SK-N-SH (cell line): Measurements from ENCODE around the gene GLTPD2. TPM values are rescaled to one million over a fixed set of nuclear protein-coding genes. Genes with fewer than 3 reads are reported as not detected.

Experiments
- polyA plus RNA-seq, 3 experiments: library from polyadenylated mRNA; depleted of rRNA; stranded (reverse); fragments of >200 nt; gene quantifications; 2 replicates each; pipeline ENCODE4 v1.2.3, GENCODE V29; 2012

The GLTPD2 gene
- polyA plus RNA-seq, 1 of the 3 experiments (the other 2 are of a cell fraction) = not detected

Other genes with a start within 250 kb of the GLTPD2 start
- 74.7 and 93.0 TPM in 2 replicates for gene MYBBP1A, start 233.6 kb upstream of the GLTPD2 start, polyA plus RNA-seq (2012; rRNA removed)
- not detected in 2 replicates for gene GGT6, start 228.4 kb upstream of the GLTPD2 start, polyA plus RNA-seq (2012; rRNA removed)
- gene SMTNL2, start 204.4 kb upstream of the GLTPD2 start, polyA plus RNA-seq (2012; rRNA removed) = not detected in 2 replicates
- not detected in 2 replicates for gene ALOX15, start 147.3 kb upstream of the GLTPD2 start, polyA plus RNA-seq (2012; rRNA removed)
- gene PELP1, start 84.8 kb upstream of the GLTPD2 start, polyA plus RNA-seq (2012; rRNA removed) = 12.2 and 21.8 TPM in 2 replicates
- 17.3 and 24.6 TPM in 2 replicates for gene ARRB2, start 78.3 kb upstream of the GLTPD2 start, polyA plus RNA-seq (2012; rRNA removed)
- gene MED11, start 57.5 kb upstream of the GLTPD2 start, polyA plus RNA-seq (2012; rRNA removed) = 51.0 and 54.4 TPM in 2 replicates
- 0.06 and 0.08 TPM in 2 replicates for gene ZMYND15, start 49.1 kb upstream of the GLTPD2 start, polyA plus RNA-seq (2012; rRNA removed)
- 3.4 and 4.3 TPM in 2 replicates for gene CXCL16, start 49.0 kb upstream of the GLTPD2 start, polyA plus RNA-seq (2012; rRNA removed)
- not detected in 2 replicates for gene TM4SF5, start 17.1 kb upstream of the GLTPD2 start, polyA plus RNA-seq (2012; rRNA removed)
- 0.76 and 1.3 TPM in 2 replicates for gene VMO1, start 2.6 kb upstream of the GLTPD2 start, polyA plus RNA-seq (2012; rRNA removed)
- 325 and 331 TPM in 2 replicates for gene PSMB6, start 7.2 kb downstream of the GLTPD2 start, polyA plus RNA-seq (2012; rRNA removed)
- gene PLD2, start 18.2 kb downstream of the GLTPD2 start, polyA plus RNA-seq (2012; rRNA removed) = 42.5 and 49.2 TPM in 2 replicates
- gene MINK1, start 44.4 kb downstream of the GLTPD2 start, polyA plus RNA-seq (2012; rRNA removed) = 53.2 and 64.7 TPM in 2 replicates
- gene C17orf107, start 110.6 kb downstream of the GLTPD2 start, polyA plus RNA-seq (2012; rRNA removed) = 0.44 and 0.52 TPM in 2 replicates
- 0.54 and 0.71 TPM in 2 replicates for gene CHRNE, start 114.1 kb downstream of the GLTPD2 start, polyA plus RNA-seq (2012; rRNA removed)
- gene GP1BA, start 143.3 kb downstream of the GLTPD2 start, polyA plus RNA-seq (2012; rRNA removed) = not detected in 2 replicates
- gene SLC25A11, start 151.1 kb downstream of the GLTPD2 start, polyA plus RNA-seq (2012; rRNA removed) = 58.5 and 82.8 TPM in 2 replicates
- gene RNF167, start 151.3 kb downstream of the GLTPD2 start, polyA plus RNA-seq (2012; rRNA removed) = 96.5 and 115 TPM in 2 replicates
- 1,627 and 2,484 TPM in 2 replicates for gene PFN1, start 159.6 kb downstream of the GLTPD2 start, polyA plus RNA-seq (2012; rRNA removed)
- gene ENO3, start 162.2 kb downstream of the GLTPD2 start, polyA plus RNA-seq (2012; rRNA removed) = 29.2 and 32.5 TPM in 2 replicates
- 122 and 133 TPM in 2 replicates for gene SPAG7, start 178.9 kb downstream of the GLTPD2 start, polyA plus RNA-seq (2012; rRNA removed)
- gene CAMTA2, start 198.7 kb downstream of the GLTPD2 start, polyA plus RNA-seq (2012; rRNA removed) = 18.4 and 27.0 TPM in 2 replicates
- 1.2 and 1.3 TPM in 2 replicates for gene INCA1, start 208.6 kb downstream of the GLTPD2 start, polyA plus RNA-seq (2012; rRNA removed)
- gene KIF1C, start 209.0 kb downstream of the GLTPD2 start, polyA plus RNA-seq (2012; rRNA removed) = 36.7 and 58.2 TPM in 2 replicates
- 0.49 and 0.55 TPM in 2 replicates for gene SLC52A1, start 246.5 kb downstream of the GLTPD2 start, polyA plus RNA-seq (2012; rRNA removed)